HG02610 (cell line): ENCODE data around the gene GTF2H2C.
"Not testable (repeated sequence)": the region's sequence is repeated elsewhere in the genome, so short reads cannot be mapped to it uniquely, and the experiment has no call there.

ENCODE experiments used
- ATAC-seq: cut with Tn5 transposase; IDR thresholded peaks from one replicate; pipeline ENCODE4 v1.9.1; 2021; ENCODE audit warnings: mild to moderate bottlenecking, moderate library complexity; ENCODE audit not compliant: unreplicated experiment

GTF2H2C gene

DNA sequence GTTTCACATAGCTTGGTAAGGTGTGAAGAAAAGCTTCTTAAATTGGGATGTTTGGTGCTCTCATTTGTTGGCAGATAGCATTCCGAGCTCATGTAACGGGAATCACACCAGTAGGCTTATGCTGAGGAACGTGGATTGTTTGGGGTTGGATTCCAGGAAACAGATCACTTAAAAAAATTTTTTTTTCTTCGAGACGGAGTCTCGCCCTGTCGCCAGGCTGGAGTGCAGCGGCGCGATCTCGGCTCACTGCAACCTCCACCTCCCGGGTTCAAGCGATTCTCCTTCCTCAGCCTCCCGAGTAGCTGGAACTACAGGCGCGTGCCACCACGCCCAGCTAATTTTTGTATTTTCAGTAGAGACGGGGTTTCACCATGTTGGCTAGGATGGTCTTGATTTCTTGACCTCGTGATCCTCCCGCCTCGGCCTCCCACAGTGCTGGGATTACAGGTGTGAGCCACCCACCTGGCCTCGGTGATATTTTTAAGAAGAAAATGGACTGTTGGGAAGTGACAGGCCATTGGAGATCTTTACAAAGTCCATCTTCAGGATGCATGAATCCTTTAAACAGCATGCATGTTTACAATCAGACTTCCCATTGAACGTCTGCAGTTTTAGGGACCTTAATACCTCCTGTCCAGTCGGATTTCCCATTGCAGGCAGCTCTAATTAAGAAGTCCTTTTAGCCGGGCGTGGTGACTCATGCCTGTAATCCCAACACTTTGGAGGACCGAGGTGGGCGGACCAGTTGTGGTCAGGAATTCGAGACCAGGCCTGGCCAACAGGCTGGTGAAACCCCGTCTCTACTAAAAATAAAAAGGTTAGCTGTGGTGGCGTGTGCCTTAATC lies 818 bp downstream of the GTF2H2C start:
- ATAC-seq, result not testable (repeated sequence)

DNA sequence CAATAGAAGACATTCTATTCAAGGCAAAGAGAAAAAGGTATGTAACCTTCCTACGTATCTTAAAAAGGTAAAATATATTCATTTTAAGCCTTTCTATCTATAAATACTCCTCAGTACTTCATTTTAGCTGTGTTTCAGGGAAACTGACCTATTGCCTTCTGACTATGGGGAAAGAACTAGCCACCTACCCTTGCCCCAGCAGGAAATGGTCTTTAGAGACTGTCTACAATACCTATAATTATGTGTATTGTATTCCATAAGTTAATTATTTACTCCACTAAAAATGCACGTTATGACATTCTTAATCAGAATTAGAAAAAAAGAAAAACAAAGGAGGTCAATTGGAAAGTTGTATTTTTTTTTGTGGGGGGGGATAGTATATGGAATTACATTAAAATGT lies 6.2 kb downstream of the GTF2H2C start:
- ATAC-seq, result not testable (repeated sequence)

DNA sequence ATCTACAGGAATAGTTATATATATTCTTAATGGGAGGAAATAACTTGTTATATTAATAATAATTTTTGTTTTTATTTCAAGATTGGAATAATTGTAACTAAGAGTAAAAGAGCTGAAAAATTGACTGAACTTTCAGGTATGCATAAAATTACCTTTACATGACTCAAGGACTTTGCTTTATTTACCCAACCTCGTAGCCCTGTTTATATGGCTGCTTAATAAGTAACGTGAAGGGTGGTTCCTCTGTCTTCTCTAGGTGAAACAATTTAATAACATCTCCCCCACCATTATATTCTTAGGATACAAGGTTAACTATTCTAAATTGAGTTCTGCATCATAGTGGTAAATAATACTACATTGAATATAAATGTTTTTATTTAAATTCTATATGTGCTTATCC lies 8.1 kb downstream of the GTF2H2C start:
- not testable (repeated sequence) for ATAC-seq

DNA sequence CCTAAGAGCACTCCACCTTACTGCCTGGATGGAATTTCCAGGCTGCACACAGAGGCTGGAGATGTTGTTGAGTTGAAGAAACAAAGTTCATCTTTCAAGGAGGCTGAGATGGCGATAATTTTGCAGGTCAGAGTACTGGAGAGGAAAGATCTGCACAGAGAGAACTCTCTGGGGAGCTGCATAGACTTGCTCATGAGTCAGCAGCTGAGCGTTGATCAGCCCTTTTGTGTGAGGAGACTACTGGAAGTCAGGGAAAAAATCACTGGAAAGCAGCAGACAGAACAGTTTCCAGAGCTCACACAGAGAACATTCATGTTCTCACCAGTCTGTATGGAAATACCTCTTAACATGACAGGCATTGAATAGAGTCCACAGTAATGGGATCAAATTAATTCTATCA lies 23.4 kb downstream of the GTF2H2C start:
- ATAC-seq, result not testable (repeated sequence)

DNA sequence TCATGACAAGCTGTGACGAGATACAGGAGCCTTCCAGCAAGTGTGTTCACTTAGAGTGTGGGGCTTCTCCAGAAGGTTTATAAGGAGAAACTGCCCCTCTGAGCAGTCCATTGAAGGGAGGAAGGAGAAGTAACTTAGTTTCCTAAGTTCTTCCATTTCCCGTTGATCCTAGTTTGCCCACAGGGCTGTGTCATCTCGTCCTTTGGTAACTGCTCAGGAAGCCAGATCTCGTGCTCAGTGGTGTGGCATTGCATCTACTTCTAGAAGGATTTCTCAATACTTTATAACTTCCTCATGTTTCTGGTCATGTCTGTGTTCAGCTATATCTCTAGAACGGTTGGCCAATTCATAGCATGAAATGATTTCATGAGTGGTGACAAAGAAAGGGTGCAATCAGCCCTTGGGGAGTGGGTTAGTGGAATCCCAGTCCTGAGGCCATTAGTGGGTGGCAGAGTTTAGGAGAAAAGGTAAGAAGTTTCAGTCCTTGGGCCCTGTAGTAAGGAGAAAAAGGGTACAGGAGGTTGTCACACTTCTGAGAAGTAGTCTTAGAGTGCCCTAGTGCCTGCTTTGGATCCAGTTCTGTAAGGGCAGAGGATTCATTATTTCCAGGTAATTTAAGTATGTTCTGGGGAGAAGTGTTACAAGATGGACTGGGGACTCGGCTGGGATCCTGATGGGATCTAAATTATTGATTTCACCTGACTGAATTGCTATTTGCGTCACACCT lies 36.3 kb downstream of the GTF2H2C start:
- not testable (repeated sequence) for ATAC-seq

DNA sequence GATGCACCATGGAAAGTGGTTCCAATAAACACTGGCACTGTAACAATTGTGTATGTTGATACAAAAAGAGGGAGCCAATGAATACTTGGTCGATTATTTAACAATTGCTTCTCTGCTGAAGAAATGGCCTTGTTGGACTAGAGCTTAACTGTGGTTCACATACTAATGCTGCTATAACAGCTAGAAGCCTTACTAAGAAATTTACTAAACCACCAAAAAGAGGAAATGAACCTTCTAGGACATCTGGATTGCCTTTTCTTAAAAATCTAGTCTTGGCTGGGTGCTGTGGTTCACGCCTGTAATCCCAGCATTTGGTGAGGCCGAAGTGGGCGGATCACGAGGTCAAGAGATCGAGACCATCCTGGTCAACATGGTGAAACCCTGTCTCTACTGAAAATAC lies 42.0 kb downstream of the GTF2H2C start:
- peak; percentile 65 for ATAC-seq

DNA sequence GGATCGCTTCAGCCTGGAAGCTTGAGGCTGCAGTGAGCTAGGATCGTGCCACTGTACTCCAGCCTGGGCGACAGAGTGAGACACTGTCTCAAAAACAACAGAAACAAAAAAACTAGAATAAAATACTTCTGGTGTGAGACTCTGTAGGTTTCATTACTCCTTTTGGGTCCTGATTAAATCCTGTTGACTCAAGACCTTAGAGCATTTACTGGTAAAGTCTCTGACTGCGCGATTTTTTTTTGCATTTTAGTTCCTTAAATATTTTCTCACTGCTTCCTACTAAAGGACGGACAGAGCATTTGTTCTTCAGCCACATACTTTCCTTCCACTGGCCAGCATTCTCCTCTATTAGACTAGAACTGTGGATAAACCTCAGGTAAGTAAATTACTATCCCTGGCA lies 46.8 kb downstream of the GTF2H2C start:
- ATAC-seq, result not testable (repeated sequence)

DNA sequence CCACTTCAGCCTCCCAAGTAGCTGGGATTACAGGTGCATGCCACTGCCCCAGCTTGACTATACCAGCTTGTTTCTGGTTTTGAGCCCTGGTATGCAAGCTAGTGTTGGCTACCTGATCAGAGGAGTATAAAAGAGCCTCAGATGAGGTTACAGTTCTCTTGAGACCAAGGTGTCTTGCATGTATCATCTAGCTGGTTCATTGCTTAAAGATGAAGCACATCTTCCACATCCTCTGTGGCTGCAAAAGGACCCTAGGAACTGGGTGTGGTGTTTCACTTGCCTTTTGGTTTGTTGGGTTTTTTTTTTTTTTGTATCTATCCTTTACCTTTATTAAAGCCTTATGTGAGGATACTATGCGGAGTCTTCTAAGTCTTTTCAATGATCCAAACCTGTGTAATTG lies 47.8 kb downstream of the GTF2H2C start:
- ATAC-seq, result not testable (repeated sequence)

DNA sequence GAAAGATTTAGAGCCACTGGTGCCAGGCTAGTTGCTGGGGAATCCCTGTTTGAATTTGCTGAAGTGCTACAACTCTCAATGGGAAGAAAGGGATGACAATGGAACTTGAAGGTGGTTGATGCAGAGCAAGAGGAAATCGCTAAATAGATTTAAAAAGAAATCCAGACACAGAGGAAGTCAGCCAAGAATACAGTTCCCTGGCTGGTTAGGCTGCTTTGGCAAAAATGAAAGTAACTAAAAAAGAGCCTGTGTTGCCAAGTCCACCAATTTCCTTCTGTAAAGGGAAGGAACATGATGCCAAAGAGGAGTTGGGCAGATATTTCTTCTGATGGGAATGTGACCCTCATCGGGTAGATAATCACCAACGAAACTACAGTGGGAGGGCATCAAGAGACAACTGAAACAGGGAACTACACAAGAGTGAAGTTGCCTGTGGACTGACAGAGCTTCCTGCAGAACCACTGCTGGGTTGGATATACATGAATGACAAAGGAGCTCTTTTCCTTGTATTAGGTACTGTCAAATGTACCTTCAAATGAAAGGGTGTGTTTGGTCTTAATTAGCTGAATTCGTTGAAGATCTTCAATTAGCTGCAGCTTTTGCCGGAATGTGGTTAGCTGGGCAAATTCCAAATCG lies 49.0 kb downstream of the GTF2H2C start:
- not testable (repeated sequence) for ATAC-seq

DNA sequence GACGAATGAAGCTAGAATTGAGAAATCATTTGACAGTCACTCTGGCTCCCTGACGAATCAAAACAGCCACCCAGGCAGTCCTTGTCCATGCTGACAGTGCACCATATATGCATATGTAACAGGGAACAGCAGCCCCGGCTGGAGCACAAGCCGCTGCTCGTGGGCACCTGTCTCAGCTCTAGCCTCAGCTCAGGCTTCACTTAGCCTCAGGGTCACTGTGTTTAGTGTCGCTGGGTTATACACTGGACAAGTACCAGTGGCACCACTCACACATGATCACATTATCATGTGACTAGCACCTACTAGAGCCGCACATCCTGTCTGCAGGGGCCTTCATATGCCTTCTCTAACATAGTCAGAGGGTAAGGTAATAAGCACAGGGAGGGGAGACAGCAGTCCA lies 54.9 kb downstream of the GTF2H2C start:
- not testable (repeated sequence) for ATAC-seq

DNA sequence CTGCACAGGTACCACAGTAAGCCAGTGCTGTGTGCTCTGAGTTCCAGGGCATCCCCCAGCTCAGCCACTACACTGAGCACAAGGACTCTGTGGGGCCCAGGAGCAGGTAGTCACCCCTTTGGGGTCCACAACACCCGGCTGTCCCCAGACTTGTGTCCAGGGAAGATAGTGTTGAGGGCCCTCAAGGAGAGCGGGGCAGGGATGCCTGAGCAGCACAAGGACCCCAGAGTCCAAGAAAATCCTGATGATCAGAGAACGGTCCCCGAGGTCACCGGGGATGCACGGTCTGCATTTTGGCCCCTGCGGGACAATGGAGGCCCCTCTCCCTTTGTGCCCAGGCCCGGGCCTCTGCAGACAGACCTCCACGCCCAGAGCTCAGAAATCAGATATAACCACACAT lies 71.9 kb downstream of the GTF2H2C start:
- ATAC-seq, result not testable (repeated sequence)
